K562 (cell line): ENCODE data around the gene ING4. TPM values are rescaled to one million over a fixed set of nuclear protein-coding genes. Genes with fewer than 3 reads are reported as not detected.

Experiments used
- ATAC-seq: fragments of 200-7000 bp; cut with Tn5 transposase; 3 replicates; pipeline ENCODE4 v1.9.1; 2020; ENCODE audit warnings: moderate library complexity
- BruUV-seq: library from RNA; stranded (reverse); fragments of 400-500 nt; replicated peaks from 2 replicates; lab custom pipeline; 2021; lab: Mats Ljungman, UMichigan
- CTCF ChIA-PET: fragments of 300-600 bp; formaldehyde crosslinking; extraction: SDS; loops from one replicate; lab custom pipeline; 2021; ENCODE audit warnings: low intra/inter-chr PET ratio; lab: Yijun Ruan, JAX
- POLR2A ChIA-PET: fragments of 300-600, 350-650 bp; sonication (Branson Sonifier 250); formaldehyde crosslinking; extraction: SDS; loops from one replicate; lab custom pipeline; 2021; ENCODE audit warnings: antibody characterized with exemption, inconsistent platforms; lab: Yijun Ruan, JAX
- DNase-seq, 4 experiments: peaks; one replicate each; pipeline versions ENCODE4 v3.0.0 to v3.0.0-alpha.2; 2011 to 2018; ENCODE audit warnings: low spot score in 3 of 4, mixed read lengths in 3 of 4; ENCODE audit errors: extremely low read depth in 1 of 4
- FAIRE-seq: peaks from 2 replicates; lab custom pipeline; 2011; peaks lifted over from hg19 to GRCh38; lab: Jason Lieb, UNC
- H2AFZ ChIP-seq: 2 replicates; pipeline ENCODE4 v1.6.0; 2011; ENCODE audit warnings: low read depth, low read length, control low read depth, inconsistent platforms
- H3K27ac ChIP-seq: fragments of 200-600 bp; 3 replicates; pipeline ENCODE4 v1.8.0; 2011; ENCODE audit warnings: low read depth, mild to moderate bottlenecking, control low read depth, inconsistent platforms, low read length, moderate library complexity, mixed read lengths; ENCODE audit errors: extremely low read depth
- H3K27me3 ChIP-seq, 2 experiments: fragments of 300-600 bp in 1 of 2; 2 replicates in 1 of 2; 3 replicates in 1 of 2; pipeline versions ENCODE4 v1.6.0 to v1.8.0; 2011; ENCODE audit warnings: inconsistent platforms in 2 of 2, low read length in 2 of 2, mild to moderate bottlenecking in 1 of 2, mixed read lengths in 1 of 2, moderate library complexity in 1 of 2; ENCODE audit not compliant: control insufficient read depth in 2 of 2, insufficient read depth in 2 of 2
- H3K36me3 ChIP-seq: fragments of 300-600 bp; 3 replicates; pipeline ENCODE4 v1.8.0; 2011; ENCODE audit warnings: mild to moderate bottlenecking, low read length, inconsistent platforms; ENCODE audit not compliant: control insufficient read depth, insufficient read depth
- H3K4me1 ChIP-seq, 2 experiments: fragments of 200-600 bp in 1 of 2; replicated peaks in 1 of 2; 2 replicates in 1 of 2; 3 replicates in 1 of 2; pipeline versions ENCODE4 v1.5.1 to v1.8.0; 2011; ENCODE audit warnings: inconsistent platforms in 2 of 2, low read length in 2 of 2, mild to moderate bottlenecking in 1 of 2, mixed read lengths in 1 of 2, moderate library complexity in 1 of 2; ENCODE audit not compliant: control insufficient read depth in 2 of 2, insufficient read depth in 2 of 2
- H3K4me2 ChIP-seq: 2 replicates; pipeline ENCODE4 v1.6.1; 2011; ENCODE audit warnings: low read length, control low read depth, inconsistent platforms, mixed read lengths; ENCODE audit not compliant: insufficient read depth
- H3K4me3 ChIP-seq: fragments of 200-600 bp; sonication (generic), shearing (Covaris generic); 2 replicates; pipeline ENCODE4 v1.5.1; 2016; ENCODE audit warnings: control low read depth, inconsistent platforms
- H3K79me2 ChIP-seq: fragments of 200-600 bp; 3 replicates; pipeline ENCODE4 v1.8.0; 2011; ENCODE audit warnings: low read length, inconsistent platforms; ENCODE audit not compliant: control insufficient read depth, insufficient read depth
- H3K9ac ChIP-seq, 2 experiments: 2 replicates each; pipeline versions ENCODE4 v1.6.0 to v1.6.1; 2011; ENCODE audit warnings: low read depth in 2 of 2, low read length in 2 of 2, control low read depth in 1 of 2, inconsistent platforms in 1 of 2, mild to moderate bottlenecking in 1 of 2, mixed read lengths in 1 of 2; ENCODE audit not compliant: insufficient read depth in 1 of 2
- H3K9me1 ChIP-seq: one replicate; pipeline ENCODE4 v1.6.0; 2011; ENCODE audit warnings: inconsistent platforms, mild to moderate bottlenecking, low read length, moderate library complexity; ENCODE audit not compliant: control insufficient read depth, insufficient read depth
- H3K9me3 ChIP-seq: replicated peaks from 2 replicates; pipeline ENCODE4 v1.5.1; 2011; ENCODE audit warnings: low read depth, low read length, inconsistent platforms; ENCODE audit not compliant: control insufficient read depth, insufficient read depth
- H4K20me1 ChIP-seq: replicated peaks from 2 replicates; pipeline ENCODE4 v1.6.1; 2011; ENCODE audit warnings: low read length, inconsistent platforms, mixed read lengths; ENCODE audit not compliant: control insufficient read depth, insufficient read depth
- BRD4 ChIP-seq: fragments of 200-600 bp; sonication (generic); IDR thresholded peaks from 2 replicates; pipeline ENCODE4 v1.6.1; 2017; ENCODE audit warnings: inconsistent platforms
- HMG20B ChIP-seq: fragments of 250-450 bp; sonication (Bioruptor Pico); IDR thresholded peaks from 2 replicates; pipeline ENCODE4 v1.5.0; 2021; ENCODE audit warnings: mild to moderate bottlenecking
- JUNB ChIP-seq: fragments of 450-650 bp; formaldehyde crosslinking; conservative IDR thresholded peaks from 2 replicates; pipeline ENCODE4 v1.4.0; 2020; ENCODE audit warnings: mild to moderate bottlenecking
- MBD2 ChIP-seq: sonication (generic); IDR thresholded peaks from 2 replicates; pipeline ENCODE4 v1.6.1; 2016; ENCODE audit warnings: low read depth, borderline replicate concordance
- MYNN ChIP-seq, 2 experiments: sonication (generic); formaldehyde crosslinking in 1 of 2; IDR thresholded peaks; 2 replicates each; pipeline versions ENCODE4 v1.5.0 to v1.6.1; 2016 to 2020; ENCODE audit warnings: antibody characterized with exemption in 1 of 2, missing genetic modification reagents in 1 of 2
- NFYB ChIP-seq: IDR thresholded peaks from 2 replicates; pipeline ENCODE4 v1.6.1; 2011; ENCODE audit warnings: mild to moderate bottlenecking, moderate library complexity; ENCODE audit not compliant: insufficient read length; ENCODE audit errors: extremely low read depth
- PML ChIP-seq: IDR thresholded peaks from 2 replicates; pipeline ENCODE4 v1.6.1; 2012; ENCODE audit warnings: low read length, inconsistent platforms
- PPARD ChIP-seq: fragments of 250-450 bp; sonication (Bioruptor Pico); IDR thresholded peaks from 2 replicates; pipeline ENCODE4 v1.8.0; 2022; ENCODE audit warnings: inconsistent platforms, mild to moderate bottlenecking, moderate library complexity
- SMARCA5 ChIP-seq: fragments of 450-650 bp; IDR thresholded peaks from 2 replicates; pipeline ENCODE4 v1.6.1; 2016
- SMARCB1 ChIP-seq: IDR thresholded peaks from 2 replicates; pipeline ENCODE4 v1.6.1; 2011; ENCODE audit warnings: improper control_type of control experiment, low read depth; ENCODE audit not compliant: insufficient read length
- TCFL5 ChIP-seq: fragments of 250-450 bp; sonication (Bioruptor Pico); conservative IDR thresholded peaks from 2 replicates; pipeline ENCODE4 v1.6.1; 2021; ENCODE audit warnings: mild to moderate bottlenecking, moderate library complexity, matching md5 sums
- ZNF184 ChIP-seq: sonication (generic); formaldehyde crosslinking; IDR thresholded peaks from 2 replicates; pipeline ENCODE4 v1.5.0; 2020; ENCODE audit warnings: missing genetic modification reagents
- ZNF232 ChIP-seq: sonication (generic); formaldehyde crosslinking; IDR thresholded peaks from 2 replicates; pipeline ENCODE4 v1.8.0; 2022; ENCODE audit warnings: mild to moderate bottlenecking, missing genetic modification reagents
- ZNF280B ChIP-seq: fragments of 250-450 bp; sonication (Bioruptor Pico); IDR thresholded peaks from 2 replicates; pipeline ENCODE4 v1.5.1; 2021; ENCODE audit warnings: mild to moderate bottlenecking
- ZNF766 ChIP-seq: fragments of 200-800 bp; sonication (Bioruptor generic); conservative IDR thresholded peaks from 2 replicates; pipeline ENCODE4 v1.6.1; 2016; ENCODE audit warnings: missing genetic modification characterization, missing compliant biosample characterization
- WGBS: fragments of 100-300 bp; shearing (Covaris generic); methylation state at CpG from one replicate; pipeline ENCODE4 v1.1.6; 2016; ENCODE audit warnings: low coverage, mixed read lengths; ENCODE audit not compliant: insufficient coverage; ENCODE audit errors: missing lambda C conversion rate; 5-methylcytosine and 5-hydroxymethylcytosine counted together
- in situ Hi-C: fragments of 300-500 bp; cut with MboI; formaldehyde crosslinking; loops from 4 replicates; pipeline ENCODE4 v1.15.0; 2018; ENCODE audit warnings: inconsistent platforms, mixed read lengths
- intact Hi-C: fragments of 100-400 bp; cut with micrococcal nuclease; formaldehyde crosslinking; loops from 2 replicates; pipeline ENCODE4 v1.14.2; 2022
- polyA plus RNA-seq, 8 experiments: library from polyadenylated mRNA; depleted of rRNA in 4 of 8; stranded (reverse) in 5 of 8; unstranded in 3 of 8; fragments of >200 nt; fragmentation: Nextera tagmentation in 2 of 8; fragmentation: Illumina TruSeq in 1 of 8; extraction: Ambion mirVana in 2 of 8; extraction: Trizol in 1 of 8; gene quantifications; 2 replicates each; pipeline versions ENCODE4 v1.2.1 to v1.2.3, GENCODE V29; 2011 to 2014; ENCODE audit warnings: inconsistent platforms in 1 of 8, missing spikeins in 1 of 8
- total RNA-seq, 7 experiments: library from RNA; depleted of rRNA in 6 of 7; stranded (reverse); fragments of >200 nt in 6 of 7; fragmentation: Illumina TruSeq in 2 of 7; extraction: Trizol in 2 of 7; gene quantifications; 2 replicates each; pipeline versions ENCODE4 v1.2.1 to v1.2.3, GENCODE V29; 2011 to 2021; ENCODE audit warnings: low replicate concordance in 1 of 7

The ING4 gene
- total and polyA plus RNA-seq, 9 of the 15 experiments (the other 6 are each of a cell fraction or from before 2014, with no cell fraction given), result 6.6 to 30.2 (median 15.7) TPM

GRCh38 chr12:6666211-6666610, 3.3 kb upstream of the ING4 start:
- FAIRE-seq (no peak), DNase-seq (no peak)
- in situ Hi-C loops (no loop called here), intact Hi-C loops (no loop called here)
- peaks cover 11% of the 10 kb centered on the region for H3K79me2 ChIP-seq
- H3K9ac ChIP-seq, result no peak overlapping the region
- TF ChIP-seq SMARCB1, result no peak
- TF ChIP-seq PML, result no peak
- TF ChIP-seq ZNF766, result no peak
- TF ChIP-seq BRD4, result no peak
- TF ChIP-seq, all 486 proteins: peak for 0
- ChIA-PET CTCF (no interaction called here), POLR2A (interaction anchor here (0.7 to 1.5 kb wide), 2 partner anchors 49 to 69 kb away, joined by 3 read pairs; no protein-coding TSS in a partner anchor)
- Histone ChIP-seq H3K9me3 (no peaks in the 10 kb centered on the region), H3K36me3 (peaks cover 49% of the 10 kb centered on the region; the same call in 2 of the 3 replicates), H4K20me1 (no peaks in the 10 kb centered on the region), H3K9me1 (no peaks in the 10 kb centered on the region), H3K27me3 (no peaks in the 10 kb centered on the region), H3K27ac (no peak overlapping the region), H3K4me3 (no peak overlapping the region), H3K4me2 (no peak overlapping the region), H3K4me1 (peaks cover 0 to 12% of the 10 kb centered on the region in 2 experiments; a peak in 2 of 5 replicates), H2AFZ (no peak overlapping the region)
- no TSS peak for BruUV-seq
- no peak for ATAC-seq
- WGBS, result 100% methylated on average over 2 of the region's 2 CpGs

GRCh38 chr12:6664902-6665301, 2.0 kb upstream of the ING4 start:
- FAIRE-seq, result no peak

More at GRCh38 chr12:6664902-6665301, 2.0 kb upstream of the ING4 start:
- no TSS peak for BruUV-seq
- Histone ChIP-seq H3K4me2 (no peak overlapping the region), H2AFZ (no peak overlapping the region), H3K9ac (no peak overlapping the region), H3K27ac (no peak overlapping the region; the same call in 2 of the 3 replicates), H3K4me1 (peaks cover 0 to 12% of the 10 kb centered on the region in 2 experiments; a peak in 2 of 5 replicates), H3K27me3 (no peaks in the 10 kb centered on the region), H3K4me3 (no peak overlapping the region), H3K36me3 (peaks cover 35% of the 10 kb centered on the region; the same call in 2 of the 3 replicates), H3K79me2 (peaks cover 11% of the 10 kb centered on the region), H3K9me3 (no peaks in the 10 kb centered on the region), H3K9me1 (no peaks in the 10 kb centered on the region), H4K20me1 (no peaks in the 10 kb centered on the region)
- WGBS, result 100% methylated on average over 1 of the region's 2 CpGs
- DNase-seq (no peak), ATAC-seq (no peak)
- intact Hi-C loops (no loop called here), in situ Hi-C loops (no loop called here)
- no peak for TF ChIP-seq JUNB (CRISPR knock-in tag)
- no peak for TF ChIP-seq MBD2
- TF ChIP-seq SMARCA5, result no peak
- TF ChIP-seq ZNF280B, result no peak
- TF ChIP-seq PPARD (CRISPR knock-in tag), result no peak
- TF ChIP-seq NFYB, result no peak
- TF ChIP-seq ZNF184 (CRISPR knock-in tag), result no peak
- TF ChIP-seq ZNF232 (CRISPR knock-in tag), result no peak
- no peak for TF ChIP-seq TCFL5 (CRISPR knock-in tag)
- no peak for TF ChIP-seq MYNN (IDR thresholded peaks at IDR 0.05)
- TF ChIP-seq MYNN (CRISPR knock-in tag; IDR thresholded peaks at IDR 0.05), result no peak
- no peak for TF ChIP-seq HMG20B (CRISPR knock-in tag)
- CTCF ChIA-PET, result no interaction called here
- POLR2A ChIA-PET, result interaction anchor here (0.5 to 0.7 kb wide), 3 partner anchors 16 to 185 kb away, joined by 3 read pairs; no protein-coding TSS in a partner anchor
